Heart right ventricle (tissue), 16 donors: ENCODE results near the gene RIOK2. TPM values are rescaled to one million over a fixed set of nuclear protein-coding genes. Genes with fewer than 3 reads are reported as not detected.

Source experiments
- ATAC-seq, 8 donors: fragments of 200-7000 bp; cut with Tn5 transposase; one replicate each; pipeline ENCODE4 v1.9.1; 2020; ENCODE audit warnings: mild to moderate bottlenecking in 8 of 8, moderate library complexity in 8 of 8, moderate number of reproducible peaks in 1 of 8
- DNase-seq, 2 donors: peaks; one replicate each; pipeline ENCODE4 v3.0.0-alpha.2; 2020
- H3K27ac ChIP-seq, 10 donors: fragments of 200-600 bp; sonication (generic) in 2 of 10; one replicate each; pipeline versions ENCODE4 v1.5.0 to v1.8.0; 2020 to 2022; ENCODE audit warnings: mild to moderate bottlenecking in 3 of 10
- H3K27me3 ChIP-seq, 7 donors: fragments of 200-600 bp; one replicate each; pipeline ENCODE4 v1.8.0; 2021 to 2022; ENCODE audit warnings: mild to moderate bottlenecking in 2 of 7
- H3K36me3 ChIP-seq, 9 donors: fragments of 200-600 bp; sonication (generic) in 1 of 9; one replicate each; pipeline versions ENCODE4 v1.5.0 to v1.8.0; 2020 to 2022; ENCODE audit warnings: mild to moderate bottlenecking in 2 of 9
- H3K4me1 ChIP-seq, 9 donors: fragments of 200-600 bp; sonication (generic) in 1 of 9; one replicate each; pipeline versions ENCODE4 v1.5.0 to v1.8.0; 2020 to 2022; ENCODE audit warnings: mild to moderate bottlenecking in 4 of 9
- H3K4me3 ChIP-seq, 10 donors: fragments of 200-600 bp; sonication (generic) in 2 of 10; one replicate each; pipeline versions ENCODE4 v1.5.0 to v1.8.0; 2020 to 2022; ENCODE audit warnings: mild to moderate bottlenecking in 7 of 10, moderate library complexity in 2 of 10
- H3K9me3 ChIP-seq, 11 donors: fragments of 200-600 bp in 10 of 11; sonication (generic) in 2 of 11; one replicate each; pipeline versions ENCODE4 v1.5.0 to v1.8.0; 2013 to 2022; ENCODE audit warnings: mild to moderate bottlenecking in 2 of 11, control low read depth in 1 of 11, moderate library complexity in 1 of 11
- CTCF ChIP-seq, 9 donors: fragments of 200-600 bp; sonication (generic) in 2 of 9; IDR thresholded peaks; one replicate each; pipeline versions ENCODE4 v1.5.0 to v1.8.0; 2021 to 2022; ENCODE audit warnings: antibody characterized with exemption in 9 of 9, mild to moderate bottlenecking in 5 of 9, moderate library complexity in 1 of 9
- WGBS, 2 donors: extraction: QIAGEN DNeasy Blood & Tissue Kit; methylation state at CpG; one replicate each; pipeline ENCODE4 v1.1.7; 2013; ENCODE audit warnings: inconsistent platforms in 1 of 2; 5-methylcytosine and 5-hydroxymethylcytosine counted together
- intact Hi-C, 10 donors: fragments of 100-400 bp; cut with DNase I; formaldehyde crosslinking; loops; one replicate each; pipeline versions ENCODE4 v1.11.1 to v1.14.2; 2022
- polyA plus RNA-seq, 2 donors: library from polyadenylated mRNA; stranded (reverse); fragments of 200-250 nt; gene quantifications; one replicate each; pipeline ENCODE4 v1.2.3, GENCODE V29; 2013
- total RNA-seq, 10 donors: library from RNA; stranded (reverse); fragmentation: NEBNext Ultra II Directional in 3 of 10; extraction: Animal tissue kit (Norgen Biotek cat#: 25700) in 3 of 10; gene quantifications; one replicate each; pipeline versions ENCODE4 v1.2.1 to v1.2.4, GENCODE V29; 2021 to 2023
- donor health status: Arrhythmogenic right ventricular cardiomyopathy.
- donor health status: ischemic (EF 13 %, LVEDD 7.1; RV severe dilation, severe dysfunction).
- donor health status: healthy with polysubstance abuse.
- donor health status: DM: no; HTN: yes; CAD: no.
- donor health status: DM: no; HTN: no; CAD: no.
- donor health status: ischemic (EF 25% LVEDD 6.9; RV normal size, moderate dysfunction).
- donor health status: ischemic (EF 25% LVEDD 5.7; RV mildly dilated, moderate dysfunction).
- donor health status: healthy.
- donor health status: DM: yes; HTN: yes; CAD: no.
- donor health status: Ischemic cardiomyopathy.
- donor health status: ischemic (EF 35%, LVEDD 5.7; RV mildly dilated, moderate dysfunction).
- donor health status: nonischemic (EF 11% LVEDD 7.7; RV severe dilation, severe dysfunction).
- donor health status: DM: yes; HTN: yes; CAD: no.
- donor health status: PGD.
- donor health status: ischemic (EF 29% LVEDD 5.4; RV normal size, mild dysfunction).
- donor health status: nonischemic (EF 23%, LVEDD 6.1; RV moderate dilation, normal function).

The RIOK2 gene
- total and polyA plus RNA-seq, 12 donors: 7.9 to 24.5 (median 19.7) TPM

DNA sequence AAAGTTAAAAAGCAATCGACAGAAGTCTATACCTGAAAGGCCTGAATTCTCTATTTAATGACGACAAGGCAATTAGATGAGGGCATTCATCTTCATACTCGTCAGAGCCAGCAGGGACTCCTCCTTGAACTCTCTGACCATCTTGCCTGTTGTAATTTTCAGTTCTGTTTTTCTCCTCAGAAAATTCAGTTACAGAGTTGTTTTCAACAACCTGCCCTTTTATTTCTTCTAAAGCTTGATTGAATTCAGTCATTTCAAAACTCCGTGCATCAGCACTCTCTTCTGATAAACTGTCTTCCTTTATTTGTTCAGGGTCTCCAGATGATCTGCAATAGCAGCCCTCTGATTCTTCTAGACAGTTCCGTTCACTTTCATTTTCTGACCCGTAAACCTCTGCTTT, 15.6 kb downstream of the RIOK2 start:
- Histone ChIP-seq H3K36me3 (peaks cover 0 to 100% (median 46%) of the 10 kb centered on the region in 9 donors), H3K27ac (no peak overlapping the region), H3K4me1 (peaks cover 0 to 14% (median 0%) of the 10 kb centered on the region in 9 donors), H3K27me3 (no peaks in the 10 kb centered on the region), H3K9me3 (no peaks in the 10 kb centered on the region), H3K4me3 (no peak overlapping the region)
- ATAC-seq (no peak), DNase-seq (no peak)
- 70 to 75% methylated on average over 6 of the region's 6 CpGs for WGBS, 2 donors
- no peak for TF ChIP-seq CTCF (IDR thresholded peaks at IDR 0.05)
- intact Hi-C loops: loop anchor here in 6 of 10 donors (10.0 kb wide), 4 partner anchors 173 to 823 kb away; no protein-coding TSS in a partner anchor

- no peak overlapping the region for H3K4me3 ChIP-seq
- intact Hi-C loops: loop anchor here in 6 of 10 donors (10.0 kb wide), 4 partner anchors 171 to 821 kb away; no protein-coding TSS in a partner anchor
- H3K4me1 ChIP-seq: peaks cover 0 to 14% (median 0%) of the 10 kb centered on the region in 9 donors
- 61 to 64% methylated on average over 1 of the region's 1 CpG for WGBS, 2 donors
- H3K9me3 ChIP-seq: no peaks in the 10 kb centered on the region
- TF ChIP-seq CTCF (IDR thresholded peaks at IDR 0.05): no peak
- no peak overlapping the region for H3K27ac ChIP-seq
- DNase-seq (no peak), ATAC-seq (no peak)
- H3K36me3 ChIP-seq: peaks cover 0 to 100% (median 40%) of the 10 kb centered on the region in 9 donors
- H3K27me3 ChIP-seq: no peaks in the 10 kb centered on the region
Measured at GRCh38 chr5:97165726-97166125, 17.3 kb downstream of the RIOK2 start.

GRCh38 chr5:97164846-97165245, 18.2 kb downstream of the RIOK2 start:
- no peaks in the 10 kb centered on the region for H3K27me3 ChIP-seq
- peaks cover 0 to 99% (median 39%) of the 10 kb centered on the region in 9 donors for H3K36me3 ChIP-seq
- no peak overlapping the region for H3K27ac ChIP-seq
- ATAC-seq: no peak
- H3K4me3 ChIP-seq: no peak overlapping the region
- TF ChIP-seq CTCF (IDR thresholded peaks at IDR 0.05): no peak
- DNase-seq: no peak
- intact Hi-C loops: loop anchor here in 9 of 10 donors (5.0 to 10.0 kb wide), 11 partner anchors 163 to 820 kb away; no protein-coding TSS in a partner anchor
- no peaks in the 10 kb centered on the region for H3K9me3 ChIP-seq
- peaks cover 0 to 14% (median 0%) of the 10 kb centered on the region in 9 donors for H3K4me1 ChIP-seq

DNA sequence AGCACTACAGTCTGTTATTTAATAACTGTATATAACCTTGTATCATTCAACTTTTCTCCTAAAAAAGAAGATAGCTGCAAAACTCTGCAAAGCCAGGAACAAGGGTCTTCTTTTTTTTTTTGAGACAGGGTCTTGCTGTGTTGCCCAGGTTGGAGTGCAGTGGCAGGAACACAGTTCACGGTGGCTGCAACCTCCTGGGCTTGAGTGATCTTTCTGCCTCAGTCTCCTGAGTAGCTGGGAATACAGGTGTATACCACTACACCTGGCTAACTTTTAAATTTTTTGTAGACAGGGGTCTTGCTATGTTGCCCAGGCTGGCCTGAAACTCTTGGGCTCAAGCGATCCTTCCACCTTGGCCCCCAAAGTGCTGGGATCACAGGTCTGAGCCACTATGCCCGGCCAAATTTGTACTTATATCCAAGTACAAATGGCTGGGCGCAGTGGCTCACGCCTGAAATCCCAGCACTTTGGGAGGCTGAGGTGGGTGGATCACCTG, 19.2 kb downstream of the RIOK2 start:
- intact Hi-C loops: loop anchor here in 9 of 10 donors (2.0 to 10.0 kb wide), 13 partner anchors 162 to 819 kb away; no protein-coding TSS in a partner anchor
- ATAC-seq: no peak
- Histone ChIP-seq H3K4me3 (no peak overlapping the region), H3K27me3 (no peaks in the 10 kb centered on the region), H3K4me1 (peaks cover 0 to 14% (median 0%) of the 10 kb centered on the region in 9 donors), H3K36me3 (peaks cover 0 to 93% (median 39%) of the 10 kb centered on the region in 9 donors), H3K27ac (no peak overlapping the region), H3K9me3 (no peaks in the 10 kb centered on the region)
- DNase-seq: no peak
- 96 to 97% methylated on average over 5 of the region's 5 CpGs for WGBS, 2 donors
- no peak for TF ChIP-seq CTCF (IDR thresholded peaks at IDR 0.05)
